Activated CD4-positive, alpha-beta memory T cell treated with anti-CD3 and anti-CD28 coated beads for 36 hours (primary cell): ENCODE data around the gene SLC17A9. TPM values are rescaled to one million over a fixed set of nuclear protein-coding genes. Genes with fewer than 3 reads are reported as not detected.

Experiments used
- CTCF ChIA-PET: fragments of 350-600 bp; sonication (Branson Sonifier 250); formaldehyde crosslinking; loops from one replicate; lab custom pipeline; 2021; ENCODE audit warnings: antibody characterized with exemption, inconsistent platforms; lab: Charles Lee
- POLR2A ChIA-PET: fragments of 350-600 bp; sonication (Branson Sonifier 250); formaldehyde crosslinking; loops from one replicate; lab custom pipeline; 2021; ENCODE audit warnings: antibody characterized with exemption; lab: Charles Lee
- DNase-seq: peaks from one replicate; pipeline ENCODE4 v3.0.0-alpha.2; 2020
- H3K27ac Mint-ChIP-seq: one replicate; pipeline ENCODE4 v1.8.0; 2021; ENCODE audit warnings: mixed read lengths
- H3K27me3 Mint-ChIP-seq: one replicate; pipeline ENCODE4 v1.8.0; 2021; ENCODE audit warnings: mixed read lengths
- H3K36me3 Mint-ChIP-seq: one replicate; pipeline ENCODE4 v1.8.0; 2021; ENCODE audit warnings: mixed read lengths
- H3K4me1 Mint-ChIP-seq: one replicate; pipeline ENCODE4 v1.8.0; 2021; ENCODE audit warnings: low read depth, mixed read lengths
- H3K4me3 Mint-ChIP-seq: one replicate; pipeline ENCODE4 v1.8.0; 2021; ENCODE audit warnings: mild to moderate bottlenecking, mixed read lengths
- H3K9me3 Mint-ChIP-seq: one replicate; pipeline ENCODE4 v1.8.0; 2021; ENCODE audit warnings: mixed read lengths
- intact Hi-C: fragments of 100-400 bp; cut with micrococcal nuclease; formaldehyde crosslinking; loops from one replicate; pipeline ENCODE4 v1.15.1; 2023
- total RNA-seq, 2 experiments: library from RNA; stranded (reverse); gene quantifications; one replicate each; pipeline ENCODE4 v1.2.3, GENCODE V29; 2021

The SLC17A9 gene
- total RNA-seq, 2 experiments from 2014 or later: 9.5 to 9.7 TPM

DNA sequence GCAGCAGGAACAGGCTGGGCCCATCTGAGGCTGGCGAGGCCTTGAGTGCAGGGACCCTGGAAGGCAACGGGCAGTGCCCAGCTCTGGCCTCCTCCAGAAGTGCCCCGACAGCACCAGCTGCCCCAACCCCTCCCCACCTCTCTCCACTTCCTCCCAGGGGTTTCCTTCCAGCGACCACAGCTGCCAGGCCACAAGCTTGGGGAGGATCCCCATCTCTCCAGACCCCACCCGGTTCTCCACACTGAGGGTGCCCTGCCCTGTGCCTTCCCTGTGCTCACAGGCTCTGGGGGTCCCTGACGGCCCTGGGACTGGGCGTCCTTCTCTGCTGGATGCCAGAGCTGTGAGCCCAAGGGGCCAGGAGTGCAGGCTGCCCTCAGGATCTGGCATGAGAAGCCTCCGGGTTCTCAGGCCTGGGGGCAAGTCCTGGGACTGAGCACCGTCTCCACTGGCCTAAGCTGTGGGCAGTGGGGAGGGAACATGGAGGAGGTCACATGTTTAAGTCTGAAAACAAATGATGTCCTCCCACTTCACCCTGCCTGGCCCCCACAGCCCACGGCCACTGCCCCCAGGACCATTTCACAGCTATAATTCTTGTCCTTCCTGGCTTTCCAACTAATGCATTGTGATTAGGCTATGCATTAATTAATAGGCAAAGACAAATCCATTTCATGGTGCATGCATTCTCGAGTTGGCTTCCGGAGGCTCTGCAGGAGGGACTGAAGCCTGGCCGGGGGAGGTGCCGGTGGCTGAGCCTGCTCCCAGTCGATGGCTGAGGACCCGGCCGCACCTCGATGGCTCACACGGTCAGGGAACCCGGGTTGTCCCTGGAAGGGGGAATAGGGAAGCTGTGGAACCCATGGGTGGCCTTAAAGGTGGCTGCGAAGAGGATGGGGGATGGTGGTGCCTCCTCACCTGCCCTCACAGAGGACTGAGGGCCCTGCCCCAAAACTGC lies 29.9 kb downstream of the SLC17A9 start:
- Mint-ChIP-seq H3K4me3 (no peak overlapping the region), H3K9me3 (no peaks in the 10 kb centered on the region), H3K36me3 (no peaks in the 10 kb centered on the region), H3K27ac (no peak overlapping the region), H3K27me3 (peaks cover 32% of the 10 kb centered on the region), H3K4me1 (peaks cover 31% of the 10 kb centered on the region)
- CTCF ChIA-PET: interaction anchor here (0.9 to 5.9 kb wide), 2 partner anchors 10 to 26 kb away, joined by 5 to 27 read pairs; no protein-coding TSS in a partner anchor
- POLR2A ChIA-PET: no interaction called here
- intact Hi-C loops: no loop called here
- DNase-seq: no peak

DNA sequence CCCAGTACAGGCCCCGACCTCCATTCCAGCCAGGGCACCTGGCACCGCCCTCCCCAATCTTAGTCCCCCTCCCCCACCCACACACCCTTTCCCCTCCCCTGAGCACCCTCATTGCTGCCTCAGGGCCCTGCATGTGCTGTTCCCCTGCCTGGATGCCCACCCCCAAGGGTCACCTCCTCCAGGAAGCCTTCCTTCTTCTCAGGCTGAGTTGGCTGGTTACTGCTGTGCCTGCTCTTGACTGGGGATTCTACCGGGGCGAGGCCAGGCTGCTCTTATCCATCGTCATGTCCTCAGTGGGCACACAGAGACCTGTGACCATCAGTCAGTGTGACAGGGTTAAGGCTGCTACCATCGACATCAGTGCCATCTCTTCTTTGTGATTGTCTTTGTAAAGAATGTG lies 30.7 kb downstream of the SLC17A9 start:
- Mint-ChIP-seq H3K36me3 (no peaks in the 10 kb centered on the region), H3K9me3 (no peaks in the 10 kb centered on the region), H3K27me3 (peaks cover 29% of the 10 kb centered on the region), H3K27ac (no peak overlapping the region), H3K4me1 (peaks cover 23% of the 10 kb centered on the region), H3K4me3 (no peak overlapping the region)
- ChIA-PET CTCF (interaction anchor here (5.9 kb wide), 1 partner anchor 26 kb away, joined by 27 read pairs; no protein-coding TSS in a partner anchor), POLR2A (no interaction called here)
- DNase-seq: no peak
- intact Hi-C loops: no loop called here

DNA sequence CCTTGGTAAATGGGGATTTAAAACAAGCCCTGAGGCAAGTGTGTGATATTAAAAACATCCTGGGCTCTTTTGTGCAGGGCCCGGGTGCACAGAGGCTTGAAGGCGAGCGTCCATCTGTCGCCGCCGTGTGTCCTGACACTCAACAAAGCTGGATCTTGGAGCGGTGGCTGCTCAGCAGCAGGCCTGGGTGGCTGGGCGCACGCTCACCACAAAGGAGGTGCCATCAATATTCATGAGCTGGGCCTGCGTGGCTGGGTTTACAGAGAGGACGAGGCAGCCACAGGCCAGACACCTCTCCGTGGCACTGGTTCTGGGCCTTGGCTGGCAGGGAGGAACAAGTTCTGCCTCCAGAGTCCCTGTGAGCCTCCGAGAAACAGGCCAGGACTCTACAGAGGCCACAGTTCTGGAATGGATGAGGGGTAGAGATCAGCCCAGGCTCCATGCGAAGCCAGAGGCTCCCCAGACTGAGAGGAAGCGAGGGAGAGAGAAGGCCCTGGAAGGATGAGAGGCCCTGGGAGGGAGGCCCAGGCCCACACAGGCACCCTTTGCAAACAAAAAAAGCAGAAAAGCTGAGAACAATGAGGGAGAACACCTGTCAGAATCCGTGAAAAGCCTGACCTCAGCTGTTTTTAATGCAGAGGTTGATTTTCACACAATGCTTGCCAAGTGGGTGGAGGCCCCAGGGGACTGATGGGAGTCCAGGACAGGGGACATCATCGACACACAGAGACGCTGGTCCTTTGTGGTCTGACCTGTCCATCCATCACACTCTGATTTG lies 32.3 kb downstream of the SLC17A9 start:
- CTCF ChIA-PET: interaction anchor here (0.9 to 1.1 kb wide), 2 partner anchors 12 kb away, joined by 3 read pairs; no protein-coding TSS in a partner anchor
- peaks cover 16% of the 10 kb centered on the region for H3K27me3 Mint-ChIP-seq

GRCh38 chr20:62985444-62985778 lies 32.9 kb downstream of the SLC17A9 start:
- Mint-ChIP-seq H3K27me3 (peaks cover 11% of the 10 kb centered on the region), H3K4me1 (peaks cover 21% of the 10 kb centered on the region), H3K9me3 (no peaks in the 10 kb centered on the region), H3K4me3 (no peak overlapping the region), H3K27ac (no peak overlapping the region), H3K36me3 (no peaks in the 10 kb centered on the region)
- CTCF ChIA-PET: interaction anchor here (0.9 kb wide), 1 partner anchor 13 kb away, joined by 3 read pairs; no protein-coding TSS in a partner anchor
- no peak for DNase-seq
- intact Hi-C loops: no loop called here
- POLR2A ChIA-PET: no interaction called here

More for the DNA sequence above, 32.3 kb downstream of the SLC17A9 start:
- H3K4me3 Mint-ChIP-seq: no peak overlapping the region
- intact Hi-C loops: no loop called here
- no peak overlapping the region for H3K27ac Mint-ChIP-seq
- peaks cover 24% of the 10 kb centered on the region for H3K4me1 Mint-ChIP-seq
- POLR2A ChIA-PET: no interaction called here
- H3K36me3 Mint-ChIP-seq: no peaks in the 10 kb centered on the region
- DNase-seq: no peak
- H3K9me3 Mint-ChIP-seq: no peaks in the 10 kb centered on the region

DNA sequence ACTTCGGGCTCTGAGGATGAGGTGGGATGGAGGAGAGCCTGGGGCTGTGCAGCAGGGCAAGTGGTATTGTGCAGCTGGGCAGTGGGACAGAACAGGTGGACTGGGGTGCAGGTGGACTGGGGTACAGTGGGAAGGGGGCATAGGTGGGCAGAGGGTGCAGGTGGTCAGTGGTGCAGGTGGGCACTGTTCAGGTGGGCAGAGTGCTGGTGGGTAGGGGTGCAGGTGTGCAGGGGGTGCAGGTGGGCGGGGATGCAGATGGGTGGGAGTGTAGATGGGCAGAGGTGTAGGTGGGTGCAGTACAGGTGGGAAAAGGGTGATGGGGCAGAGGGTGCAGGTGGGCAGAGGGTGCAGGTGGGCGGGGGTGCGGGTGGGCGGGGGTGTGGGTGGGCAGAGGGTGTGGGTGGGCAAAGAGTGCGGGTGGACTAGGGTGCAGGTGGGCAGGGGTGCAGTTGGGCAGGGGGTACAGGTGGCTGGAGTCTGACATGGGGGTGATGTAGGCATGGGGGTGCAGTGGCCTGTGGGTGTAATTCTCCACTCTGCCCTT lies 33.8 kb downstream of the SLC17A9 start:
- Mint-ChIP-seq H3K4me3 (no peak overlapping the region), H3K27me3 (peaks cover 10% of the 10 kb centered on the region), H3K36me3 (no peaks in the 10 kb centered on the region), H3K4me1 (peaks cover 14% of the 10 kb centered on the region), H3K27ac (no peak overlapping the region), H3K9me3 (no peaks in the 10 kb centered on the region)
- POLR2A ChIA-PET: no interaction called here
- CTCF ChIA-PET: no interaction called here
- DNase-seq: no peak
- intact Hi-C loops: no loop called here

DNA sequence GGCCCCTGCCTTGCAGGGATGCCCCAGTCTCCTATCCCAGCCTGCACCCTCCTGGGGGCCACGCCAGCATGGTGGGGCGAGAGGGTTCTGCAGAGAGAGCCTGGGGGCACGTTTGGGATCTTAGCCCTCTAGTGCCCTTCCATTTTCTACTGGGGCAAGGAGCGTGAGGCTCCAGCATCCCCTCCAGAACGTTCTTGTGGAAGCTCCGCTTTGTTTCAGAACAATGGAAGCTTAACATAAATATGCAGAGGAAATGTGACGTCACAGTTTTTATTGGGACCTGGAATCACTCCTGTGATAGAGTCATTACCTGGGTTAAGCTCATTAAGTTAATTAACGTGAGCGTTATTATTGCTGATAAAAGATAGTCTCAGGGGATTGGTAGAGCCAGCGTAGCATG lies 34.6 kb downstream of the SLC17A9 start:
- POLR2A ChIA-PET: no interaction called here
- DNase-seq: no peak
- CTCF ChIA-PET: interaction anchor here (1.5 kb wide), 1 partner anchor 14 kb away, joined by 5 read pairs; no protein-coding TSS in a partner anchor
- no peaks in the 10 kb centered on the region for H3K36me3 Mint-ChIP-seq
- intact Hi-C loops: no loop called here
- H3K27ac Mint-ChIP-seq: no peak overlapping the region
- H3K4me1 Mint-ChIP-seq: peaks cover 7% of the 10 kb centered on the region
- H3K9me3 Mint-ChIP-seq: no peaks in the 10 kb centered on the region
- H3K27me3 Mint-ChIP-seq: peaks cover 8% of the 10 kb centered on the region
- no peak overlapping the region for H3K4me3 Mint-ChIP-seq

DNA sequence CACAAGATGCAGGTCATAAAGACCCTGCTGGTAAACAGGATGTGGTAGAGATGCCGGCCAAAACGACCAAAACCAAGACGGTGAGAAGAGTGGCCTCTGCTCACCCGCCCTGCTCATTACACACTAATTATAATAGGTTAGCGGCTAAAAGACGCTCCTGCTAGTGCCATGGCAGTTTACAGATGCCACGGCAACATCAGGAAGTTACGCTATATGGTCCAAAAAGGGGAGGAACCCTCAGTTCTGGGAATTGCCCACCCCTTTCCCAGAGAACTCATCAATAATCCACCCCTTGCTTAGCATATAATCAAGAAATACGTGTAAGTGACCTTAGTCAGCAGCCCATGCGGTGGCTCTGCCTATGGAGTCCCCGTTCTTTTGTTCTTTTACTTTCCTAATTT lies 36.7 kb downstream of the SLC17A9 start:
- DNase-seq: peak; percentile 52
- CTCF ChIA-PET: interaction anchor here (1.1 kb wide), 1 partner anchor 9 kb away, joined by 4 read pairs; no protein-coding TSS in a partner anchor

GRCh38 chr20:62990306-62990825 lies 37.9 kb downstream of the SLC17A9 start:
- Mint-ChIP-seq H3K4me1 (peaks cover 5% of the 10 kb centered on the region), H3K9me3 (no peaks in the 10 kb centered on the region), H3K36me3 (no peaks in the 10 kb centered on the region), H3K4me3 (no peak overlapping the region), H3K27me3 (peaks cover 16% of the 10 kb centered on the region), H3K27ac (no peak overlapping the region)
- no peak for DNase-seq
- POLR2A ChIA-PET: no interaction called here
- intact Hi-C loops: no loop called here
- CTCF ChIA-PET: interaction anchor here (1.1 kb wide), 1 partner anchor 19 kb away, joined by 4 read pairs; no protein-coding TSS in a partner anchor

More for the DNA sequence above, 36.7 kb downstream of the SLC17A9 start:
- POLR2A ChIA-PET: no interaction called here
- H3K4me3 Mint-ChIP-seq: peak overlapping the region; percentile 57
- H3K27me3 Mint-ChIP-seq: peaks cover 12% of the 10 kb centered on the region
- intact Hi-C loops: no loop called here
- no peaks in the 10 kb centered on the region for H3K9me3 Mint-ChIP-seq
- no peak overlapping the region for H3K27ac Mint-ChIP-seq
- H3K4me1 Mint-ChIP-seq: peaks cover 5% of the 10 kb centered on the region
- no peaks in the 10 kb centered on the region for H3K36me3 Mint-ChIP-seq

DNA sequence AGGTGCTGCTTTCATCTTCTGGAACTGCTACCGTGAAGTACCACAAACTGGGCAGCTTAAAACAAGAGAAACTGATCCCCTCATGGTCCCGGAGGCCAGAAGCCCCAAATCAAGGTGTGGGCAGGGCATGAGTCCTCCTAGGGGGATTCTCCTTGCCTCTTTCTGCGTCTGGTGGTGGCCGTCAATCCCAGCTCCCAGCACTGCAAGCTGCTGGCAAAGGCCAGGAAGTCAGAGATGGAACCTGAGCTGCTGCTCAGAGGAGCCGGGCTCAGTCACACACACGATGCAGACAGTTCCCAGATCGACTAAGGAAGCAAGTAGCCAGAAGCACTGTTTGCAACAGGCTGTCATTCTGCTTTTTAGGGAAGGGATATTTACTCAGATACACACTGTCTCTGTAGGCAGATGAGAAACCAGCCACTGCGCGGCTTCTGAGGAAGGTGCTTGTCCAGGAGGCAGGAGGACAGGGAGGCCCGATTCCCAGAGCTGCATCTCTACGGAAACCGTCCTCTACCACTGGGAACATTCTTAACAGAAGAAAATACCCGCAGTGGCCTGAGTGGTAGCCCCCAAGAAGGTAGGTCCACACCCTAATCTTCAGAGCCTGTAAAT lies 38.8 kb downstream of the SLC17A9 start:
- Mint-ChIP-seq H3K4me3 (no peak overlapping the region), H3K36me3 (no peaks in the 10 kb centered on the region), H3K4me1 (peaks cover 5% of the 10 kb centered on the region), H3K9me3 (no peaks in the 10 kb centered on the region), H3K27ac (no peak overlapping the region), H3K27me3 (peaks cover 20% of the 10 kb centered on the region)
- ChIA-PET POLR2A (no interaction called here), CTCF (interaction anchor here (1.1 to 1.5 kb wide), 2 partner anchors 18 to 19 kb away, joined by 4 read pairs; no protein-coding TSS in a partner anchor)
- DNase-seq: no peak
- intact Hi-C loops: no loop called here

- no peaks in the 10 kb centered on the region for H3K36me3 Mint-ChIP-seq
These were observed 39.4 kb downstream of the SLC17A9 start for GRCh38 chr20:62991863-62992262.

DNA sequence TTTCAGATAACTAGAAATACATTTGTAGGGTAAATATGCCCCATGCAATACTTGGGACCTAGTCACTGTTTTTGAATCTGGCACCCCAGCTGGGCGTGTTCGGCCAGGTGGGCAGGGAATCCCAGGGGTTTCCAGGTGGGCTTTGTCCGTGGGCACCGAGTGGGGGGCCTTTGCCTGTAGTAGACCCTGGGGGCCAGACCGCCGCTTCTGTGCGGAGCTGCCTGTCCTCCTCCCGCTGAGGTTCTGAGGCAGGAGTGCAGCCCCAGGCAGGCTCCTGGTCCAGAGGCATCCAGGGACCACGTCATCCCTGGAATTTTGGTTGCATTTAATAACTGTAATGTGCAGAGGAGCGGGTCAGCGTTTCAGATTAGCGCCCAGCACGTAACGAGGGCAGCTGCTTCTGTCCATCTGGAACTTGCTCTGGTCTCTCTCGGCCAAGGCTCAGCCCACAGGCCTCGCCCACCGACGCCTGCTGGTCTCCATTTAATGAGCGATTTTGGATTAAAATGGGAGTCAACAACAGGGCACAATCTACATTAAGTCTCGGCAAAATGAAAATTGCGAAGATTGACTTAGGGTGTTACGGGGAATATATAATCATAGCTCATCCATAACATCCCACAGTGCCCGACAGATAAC lies 41.5 kb downstream of the SLC17A9 start:
- ChIA-PET CTCF (interaction anchor here (1.1 kb wide), 1 partner anchor 22 kb away, joined by 3 read pairs; no protein-coding TSS in a partner anchor), POLR2A (no interaction called here)
- intact Hi-C loops: no loop called here
- no peak overlapping the region for H3K4me3 Mint-ChIP-seq
- H3K27ac Mint-ChIP-seq: no peak overlapping the region
- H3K27me3 Mint-ChIP-seq: peaks cover 30% of the 10 kb centered on the region
- peaks cover 4% of the 10 kb centered on the region for H3K4me1 Mint-ChIP-seq
- no peaks in the 10 kb centered on the region for H3K36me3 Mint-ChIP-seq
- no peaks in the 10 kb centered on the region for H3K9me3 Mint-ChIP-seq
- DNase-seq: no peak

More at GRCh38 chr20:62991863-62992262, 39.4 kb downstream of the SLC17A9 start:
- Mint-ChIP-seq H3K4me1 (peaks cover 5% of the 10 kb centered on the region), H3K27me3 (peaks cover 19% of the 10 kb centered on the region), H3K9me3 (no peaks in the 10 kb centered on the region), H3K4me3 (no peak overlapping the region), H3K27ac (no peak overlapping the region)
- intact Hi-C loops: no loop called here
- ChIA-PET CTCF (interaction anchor here (1.5 kb wide), 1 partner anchor 19 kb away, joined by 4 read pairs; no protein-coding TSS in a partner anchor), POLR2A (no interaction called here)
- DNase-seq: no peak
